ENCODE measurements around the gene OLFM4.

- TF ChIP-seq CTCF (IDR thresholded peaks at IDR 0.05) (no peak), POLR2A (IDR thresholded peaks at IDR 0.05) (no peak)
Measured at GRCh38 chr13:53052675-53053074, 24.1 kb downstream of the OLFM4 start.
